Esophagus muscularis mucosa (tissue), 4 donors: ENCODE data around the gene GNPDA1.

Source experiments
- CTCF ChIP-seq, 3 experiments: fragments of 200-600 bp in 2 of 3; fragments of 450-650 bp in 1 of 3; sonication (generic) in 2 of 3; IDR thresholded peaks; one replicate each; pipeline ENCODE4 v1.5.1; 2017 to 2019; ENCODE audit warnings: antibody characterized with exemption in 3 of 3, mild to moderate bottlenecking in 2 of 3, moderate library complexity in 1 of 3
- EP300 ChIP-seq: sonication (generic); formaldehyde crosslinking; IDR thresholded peaks from one replicate; pipeline ENCODE4 v1.6.1; 2017; ENCODE audit warnings: antibody characterized with exemption
- POLR2A ChIP-seq: fragments of 450-650 bp; IDR thresholded peaks from one replicate; pipeline ENCODE4 v1.6.1; 2017; ENCODE audit warnings: antibody characterized with exemption, moderate library complexity, mild to moderate bottlenecking, low read depth
- POLR2AphosphoS5 ChIP-seq, 2 donors: sonication (generic); formaldehyde crosslinking; IDR thresholded peaks; one replicate each; pipeline ENCODE4 v1.6.1; 2017; ENCODE audit warnings: antibody characterized with exemption in 2 of 2

DNA sequence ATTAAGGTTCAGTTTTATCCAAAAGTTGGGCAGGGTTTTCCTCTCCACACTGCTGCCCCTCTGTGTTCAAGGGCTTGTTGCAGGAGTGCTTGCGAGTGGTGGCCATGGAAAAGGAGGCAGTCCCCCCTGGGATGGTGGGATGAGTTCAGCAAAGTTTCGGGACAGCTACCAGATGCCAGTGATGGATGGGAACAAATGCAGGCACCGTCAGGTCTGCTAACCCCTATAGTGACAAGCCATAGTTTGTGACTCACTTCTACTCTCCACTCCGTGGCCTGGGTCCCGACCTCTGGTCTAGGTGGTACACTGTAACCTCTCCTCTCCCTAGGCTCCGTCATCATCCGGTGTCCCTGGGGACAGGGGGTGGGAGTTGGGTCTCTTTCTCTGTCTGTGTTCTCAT lies 47.8 kb downstream of the GNPDA1 start:
- TF ChIP-seq CTCF (IDR thresholded peaks at IDR 0.05), result no peak
- no peak for TF ChIP-seq POLR2A
- TF ChIP-seq POLR2AphosphoS5 (IDR thresholded peaks at IDR 0.05), result no peak
- no peak for TF ChIP-seq EP300
